SKM-1 (cell line): ENCODE results near the gene CEP76.

Experiments
- DNase-seq: peaks from one replicate; lab custom pipeline; 2025; ENCODE audit not compliant: unreplicated experiment; lab: John Stamatoyannopoulos, UW

The CEP76 gene

GRCh38 chr18:12702221-12703095, at the start of gene CEP76, which contains the start of gene PSMG2:
CEP76 (minus strand) TSS chr18:12702723; CDS start chr18:12702548, 175 bp downstream.
PSMG2 (plus strand) TSS chr18:12703042; CDS start chr18:12703108, 66 bp downstream.
- DNase-seq: peak; percentile 70

GRCh38 chr18:12751891-12752290, 49.4 kb upstream of the CEP76 start:
- DNase-seq: no peak

- DNase-seq: no peak
Observed at GRCh38 chr18:12751503-12751884, 49.0 kb upstream of the CEP76 start.

GRCh38 chr18:12750715-12751502, 48.4 kb upstream of the CEP76 start:
- no peak for DNase-seq

- no peak for DNase-seq
Observed at GRCh38 chr18:12750076-12750714, 47.7 kb upstream of the CEP76 start.

GRCh38 chr18:12749121-12749520, 46.6 kb upstream of the CEP76 start:
- no peak for DNase-seq

- DNase-seq: no peak
Observed at GRCh38 chr18:12748671-12749070, 46.1 kb upstream of the CEP76 start.

- DNase-seq: no peak
Observed at GRCh38 chr18:12747530-12748315, 45.2 kb upstream of the CEP76 start.

GRCh38 chr18:12745095-12745795, 42.7 kb upstream of the CEP76 start:
- no peak for DNase-seq

- DNase-seq: peak; percentile 13
Observed at GRCh38 chr18:12744103-12744502, 41.6 kb upstream of the CEP76 start.

- no peak for DNase-seq
Observed at GRCh38 chr18:12742453-12742852, 39.9 kb upstream of the CEP76 start.

GRCh38 chr18:12741351-12741750, 38.8 kb upstream of the CEP76 start:
- no peak for DNase-seq

- no peak for DNase-seq
Observed at GRCh38 chr18:12737243-12737902, 34.9 kb upstream of the CEP76 start.

GRCh38 chr18:12726774-12727550, 24.4 kb upstream of the CEP76 start:
- DNase-seq: peak; percentile 52

GRCh38 chr18:12726331-12726730, 23.8 kb upstream of the CEP76 start:
- DNase-seq: no peak

- DNase-seq: no peak
Observed at GRCh38 chr18:12722731-12723130, 20.2 kb upstream of the CEP76 start.

- DNase-seq: no peak
Observed at GRCh38 chr18:12721495-12722275, 19.2 kb upstream of the CEP76 start.

- DNase-seq: no peak
Observed at GRCh38 chr18:12711446-12711845, 8.9 kb upstream of the CEP76 start.
